NCI-H128 (cell line): ENCODE data around the gene CD164.
"Not testable (repeated sequence)": the region's sequence is repeated elsewhere in the genome, so short reads cannot be mapped to it uniquely, and the experiment has no call there.

Experiments
- DNase-seq: peaks from one replicate; lab custom pipeline; 2025; ENCODE audit not compliant: unreplicated experiment; lab: John Stamatoyannopoulos, UW

Gene CD164

GRCh38 chr6:109344226-109344625 lies 38.0 kb downstream of the CD164 start:
- DNase-seq, result no peak

- no peak for DNase-seq
These were observed 38.7 kb downstream of the CD164 start for GRCh38 chr6:109343518-109343917.

- DNase-seq, result no peak
These were observed 39.4 kb downstream of the CD164 start for GRCh38 chr6:109342911-109343310.

GRCh38 chr6:109342506-109342905 lies 39.8 kb downstream of the CD164 start:
- no peak for DNase-seq

GRCh38 chr6:109340811-109341210 lies 41.5 kb downstream of the CD164 start:
- no peak for DNase-seq

- DNase-seq, result no peak
These were observed 42.2 kb downstream of the CD164 start for GRCh38 chr6:109339906-109340678.

GRCh38 chr6:109336221-109336961 lies 45.9 kb downstream of the CD164 start:
- DNase-seq, result no peak

- not testable (repeated sequence) for DNase-seq
These were observed 48.4 kb downstream of the CD164 start for GRCh38 chr6:109333870-109334269.

GRCh38 chr6:109332748-109333147 lies 49.5 kb downstream of the CD164 start:
- DNase-seq, result no peak

GRCh38 chr6:109331081-109331480 lies 51.2 kb downstream of the CD164 start:
- no peak for DNase-seq

GRCh38 chr6:109330263-109330662 lies 52.0 kb downstream of the CD164 start:
- no peak for DNase-seq

GRCh38 chr6:109328629-109329028 lies 53.6 kb downstream of the CD164 start:
- no peak for DNase-seq

- DNase-seq, result no peak
These were observed 54.3 kb downstream of the CD164 start for GRCh38 chr6:109327959-109328358.

- DNase-seq, result no peak
These were observed 54.8 kb downstream of the CD164 start for GRCh38 chr6:109327491-109327890.

GRCh38 chr6:109326351-109326750 lies 55.9 kb downstream of the CD164 start:
- no peak for DNase-seq

- DNase-seq, result no peak
These were observed 56.9 kb downstream of the CD164 start for GRCh38 chr6:109325400-109325801.

- no peak for DNase-seq
These were observed 59.0 kb downstream of the CD164 start for GRCh38 chr6:109323241-109323640.

GRCh38 chr6:109322825-109323224 lies 59.4 kb downstream of the CD164 start:
- DNase-seq, result no peak

- no peak for DNase-seq
These were observed 60.5 kb downstream of the CD164 start for GRCh38 chr6:109321752-109322151.

GRCh38 chr6:109320072-109320471 lies 62.2 kb downstream of the CD164 start:
- DNase-seq, result no peak

- DNase-seq, result peak; percentile 65
These were observed 63.9 kb downstream of the CD164 start for GRCh38 chr6:109318328-109318876.

GRCh38 chr6:109316909-109317308 lies 65.4 kb downstream of the CD164 start:
- no peak for DNase-seq
